Vagina (tissue), 2 donors: ENCODE measurements around the gene FN1.

Experiments used
- CTCF ChIP-seq, 3 experiments: fragments of 450-650 bp in 2 of 3; fragments of 200-600 bp in 1 of 3; sonication (generic) in 1 of 3; IDR thresholded peaks; one replicate each; pipeline ENCODE4 v1.5.1; 2017 to 2019; ENCODE audit warnings: antibody characterized with exemption in 3 of 3, mild to moderate bottlenecking in 2 of 3, moderate library complexity in 2 of 3
- POLR2A ChIP-seq, 2 donors: fragments of 450-650 bp; IDR thresholded peaks; one replicate each; pipeline ENCODE4 v1.6.1; 2017; ENCODE audit warnings: antibody characterized with exemption in 2 of 2, mild to moderate bottlenecking in 2 of 2, moderate library complexity in 2 of 2
- POLR2AphosphoS5 ChIP-seq, 2 donors: sonication (generic); formaldehyde crosslinking; IDR thresholded peaks; one replicate each; pipeline ENCODE4 v1.9.0; 2017; ENCODE audit warnings: antibody characterized with exemption in 2 of 2, mild to moderate bottlenecking in 2 of 2, low read depth in 1 of 2; ENCODE audit not compliant: insufficient read depth in 1 of 2

GRCh38 chr2:215436705-215437565, 1.1 kb upstream of the FN1 start:
- TF ChIP-seq POLR2A (IDR thresholded peaks at IDR 0.05) (no peak), CTCF (IDR thresholded peaks at IDR 0.05) (no peak), POLR2AphosphoS5 (IDR thresholded peaks at IDR 0.05; ENCODE audit: insufficient read depth in 1 of 2, low read depth in 1 of 2) (no peak)
